GM19238 (cell line): ENCODE measurements around the gene DDAH2.
"Not testable (repeated sequence)": the region's sequence is repeated elsewhere in the genome, so short reads cannot be mapped to it uniquely, and the experiment has no call there.

Experiments
- DNase-seq: peaks from one replicate; pipeline ENCODE4 v3.0.0; 2011; ENCODE audit warnings: low spot score; ENCODE audit not compliant: insufficient read length

The DDAH2 gene

DNA sequence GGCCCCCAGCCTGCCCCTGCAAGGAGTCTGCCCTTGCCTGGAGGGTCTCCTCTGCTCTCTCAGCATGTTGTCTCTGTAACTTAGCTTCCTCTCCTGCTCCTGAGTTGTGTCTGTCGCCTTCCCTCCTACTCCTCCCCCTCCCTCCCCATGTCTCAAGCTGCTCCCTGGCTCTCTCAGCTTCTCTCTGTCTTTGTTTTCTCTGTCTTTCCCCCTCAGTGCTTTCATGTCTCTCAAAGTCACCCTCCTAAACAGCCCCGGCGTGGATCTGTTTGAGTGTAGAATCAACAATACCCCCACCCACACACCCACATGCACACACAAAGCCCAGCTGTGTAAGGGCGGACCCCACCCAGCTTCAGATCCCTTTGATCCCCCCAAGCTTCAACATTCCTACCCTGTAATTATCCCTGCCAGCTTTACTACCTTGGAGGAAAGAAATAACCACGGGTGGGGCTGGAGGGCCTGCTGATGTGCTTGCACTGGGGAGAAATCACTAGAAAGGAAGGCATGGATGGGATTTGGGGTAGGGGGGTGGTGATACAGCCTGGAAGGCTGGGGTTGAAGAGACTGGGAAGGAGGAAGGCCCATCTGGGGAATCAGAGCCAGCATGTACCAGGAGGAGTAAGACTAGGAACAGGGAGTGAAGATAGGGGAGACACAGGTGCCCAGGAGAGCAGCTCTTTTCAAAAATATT lies 15.0 kb downstream of the DDAH2 start:
- DNase-seq = no peak

DNA sequence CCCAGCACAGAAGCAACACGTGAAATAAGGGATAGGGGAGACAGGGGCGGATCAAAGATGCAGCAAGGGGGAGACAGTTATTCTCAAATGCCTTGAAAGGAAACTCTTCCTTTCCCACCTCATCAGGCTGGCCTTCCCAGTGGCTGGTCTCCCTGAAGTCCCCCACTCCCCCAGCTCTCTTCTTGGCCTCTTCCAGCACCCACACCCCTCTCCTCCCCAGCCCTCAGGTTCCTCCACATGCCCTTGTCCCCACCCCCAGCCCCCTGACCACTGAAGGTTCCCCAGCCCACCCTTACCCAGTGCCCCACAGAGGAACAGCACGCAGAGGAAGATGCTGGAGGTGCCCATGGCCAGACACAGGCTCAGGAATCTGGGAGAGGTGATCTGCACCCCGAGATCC lies 15.6 kb downstream of the DDAH2 start:
- no peak for DNase-seq

DNA sequence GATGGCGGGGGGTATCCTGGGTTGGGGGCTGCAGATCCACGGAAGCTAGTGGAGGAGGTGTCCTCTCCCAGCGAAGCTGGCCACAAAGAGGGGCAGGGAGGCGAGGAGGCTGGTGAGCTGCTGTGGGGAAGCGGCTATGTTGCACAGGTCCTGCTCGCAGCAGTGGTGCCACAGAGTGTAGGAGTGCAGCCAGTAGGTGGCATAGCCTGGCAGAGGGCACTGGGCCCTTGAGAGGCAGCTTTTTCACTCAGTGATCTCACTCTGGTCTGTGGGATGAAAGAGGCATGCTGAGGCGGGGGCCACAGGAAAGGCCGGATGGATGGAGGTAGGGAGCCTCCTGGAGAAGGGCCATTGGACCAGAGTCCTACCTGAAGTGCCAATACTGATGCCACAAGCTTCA lies 16.8 kb downstream of the DDAH2 start:
- no peak for DNase-seq

DNA sequence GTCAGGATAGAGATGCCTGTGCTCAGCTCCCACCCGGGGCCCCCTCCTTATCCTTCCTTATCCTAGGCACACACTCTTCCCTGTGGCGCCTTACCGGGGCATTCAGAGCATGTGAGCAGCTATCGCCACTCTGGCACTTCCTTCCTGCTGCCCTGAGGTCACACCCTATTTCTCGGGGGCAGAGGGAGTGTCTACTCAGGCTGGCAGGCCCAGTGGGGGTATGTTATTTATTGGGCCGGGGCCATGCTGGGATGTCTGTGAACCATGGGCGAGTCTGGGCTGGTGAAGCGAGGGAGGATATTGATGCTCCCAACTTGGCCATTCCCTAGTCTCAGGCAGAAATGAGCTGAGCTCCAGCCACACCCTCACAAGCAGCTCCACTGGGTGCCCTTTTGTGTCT lies 17.9 kb downstream of the DDAH2 start:
- DNase-seq = no peak

DNA sequence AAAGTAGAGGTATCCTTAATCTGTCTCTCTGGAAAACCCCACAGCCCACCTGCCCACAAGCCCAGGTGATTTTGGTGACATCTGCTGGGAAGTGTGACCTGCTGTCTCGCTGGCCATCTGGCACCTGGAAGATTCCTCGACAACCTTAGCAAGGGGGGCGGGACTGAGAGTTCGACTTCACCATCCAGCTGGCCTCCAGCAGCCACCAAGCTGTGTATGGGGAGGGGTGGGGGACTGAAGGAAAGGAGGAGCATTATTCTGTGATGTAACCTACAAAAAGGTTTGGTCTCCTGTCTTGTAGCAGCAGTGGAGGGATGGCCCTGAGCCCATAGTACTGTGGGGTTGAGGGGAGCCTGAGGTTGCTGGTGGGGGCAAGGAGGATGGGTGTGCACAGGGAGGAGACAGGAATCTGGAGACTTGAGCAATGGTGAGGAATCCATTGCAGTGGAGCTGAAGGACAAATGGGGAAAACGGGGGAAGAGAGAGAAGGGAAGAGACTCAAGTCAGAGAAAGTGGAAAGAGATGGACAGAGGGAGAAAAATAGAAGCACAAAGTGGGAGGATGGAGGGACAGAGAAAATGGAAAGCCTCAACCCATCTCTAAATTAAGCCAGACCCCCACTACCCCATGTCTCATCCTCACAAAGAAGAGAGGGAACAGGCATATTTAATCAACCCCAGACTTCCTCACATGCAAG lies 18.4 kb downstream of the DDAH2 start:
- DNase-seq = no peak

DNA sequence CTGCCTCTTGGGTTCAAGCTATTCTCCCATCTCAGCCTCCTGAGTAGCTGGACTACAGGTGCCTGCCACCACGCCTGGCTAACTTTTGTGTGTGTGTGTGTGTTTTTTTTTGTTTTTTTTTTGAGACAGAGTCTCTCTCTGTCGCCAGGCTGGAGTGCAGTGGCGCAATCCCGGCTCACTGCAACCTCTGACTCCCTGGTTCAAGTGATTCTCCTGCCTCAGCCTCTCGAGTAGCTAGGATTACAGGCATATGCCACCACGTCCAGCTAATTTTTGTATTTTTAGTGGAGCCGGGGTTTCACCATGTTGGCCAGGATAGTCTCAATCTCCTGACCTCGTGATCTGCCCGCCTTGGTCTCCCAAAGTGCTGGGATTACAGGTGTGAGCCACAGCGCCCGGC lies 19.9 kb downstream of the DDAH2 start:
- DNase-seq = not testable (repeated sequence)

DNA sequence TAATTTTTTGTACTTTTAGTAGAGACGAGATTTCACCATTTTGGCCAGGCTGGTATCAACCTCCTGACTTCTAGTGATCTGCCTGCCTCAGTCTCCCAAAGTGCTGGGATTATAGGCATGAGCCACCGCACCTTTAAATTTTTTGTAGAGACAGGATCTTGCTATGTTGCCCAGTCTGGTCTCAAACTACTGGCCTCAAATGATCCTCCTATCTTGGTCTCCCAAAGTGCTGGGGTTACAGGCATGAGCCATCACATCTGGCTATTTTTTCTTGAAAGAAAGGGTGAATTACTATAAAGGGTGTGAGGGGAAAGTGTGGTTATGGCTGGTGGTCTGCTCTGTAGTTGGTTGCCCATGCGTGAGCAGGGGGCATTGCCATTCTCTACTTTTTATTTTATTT lies 20.9 kb downstream of the DDAH2 start:
- no peak for DNase-seq

DNA sequence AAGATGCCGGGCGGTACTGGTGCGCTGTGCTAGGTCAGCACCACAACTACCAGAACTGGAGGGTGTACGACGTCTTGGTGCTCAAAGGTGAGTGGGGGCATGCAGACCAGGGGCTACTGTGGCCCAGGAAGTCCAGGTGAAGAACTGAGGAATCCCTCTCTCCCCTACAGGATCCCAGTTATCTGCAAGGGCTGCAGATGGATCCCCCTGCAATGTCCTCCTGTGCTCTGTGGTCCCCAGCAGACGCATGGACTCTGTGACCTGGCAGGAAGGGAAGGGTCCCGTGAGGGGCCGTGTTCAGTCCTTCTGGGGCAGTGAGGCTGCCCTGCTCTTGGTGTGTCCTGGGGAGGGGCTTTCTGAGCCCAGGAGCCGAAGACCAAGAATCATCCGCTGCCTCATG lies 21.4 kb downstream of the DDAH2 start:
- no peak for DNase-seq

DNA sequence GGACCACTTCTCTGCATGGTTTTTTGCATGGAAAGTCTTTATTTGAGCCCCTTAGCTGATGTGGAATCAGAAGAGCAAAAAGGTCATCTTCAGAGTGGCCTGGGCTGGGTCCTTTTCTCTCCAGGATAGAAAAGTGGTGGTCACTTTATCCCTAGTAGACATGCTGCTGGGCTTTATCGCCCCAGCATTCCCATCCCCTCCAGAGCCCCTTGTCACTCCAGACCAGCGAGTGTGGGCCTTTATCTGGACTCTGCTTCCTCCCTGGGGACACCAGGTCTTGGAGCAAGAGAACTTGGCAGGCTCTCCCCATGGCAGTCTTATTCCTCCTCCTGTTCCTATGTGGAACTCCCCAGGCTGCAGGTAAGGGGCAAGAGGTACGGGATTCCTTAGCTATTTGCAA lies 22.5 kb downstream of the DDAH2 start, which contains the start of gene LY6G6F:
TSS of gene LY6G6F (plus strand) at position 268 of the 400 bp plus-strand sequence. CDS start at position 309, 41 bp downstream.
- no peak for DNase-seq

DNA sequence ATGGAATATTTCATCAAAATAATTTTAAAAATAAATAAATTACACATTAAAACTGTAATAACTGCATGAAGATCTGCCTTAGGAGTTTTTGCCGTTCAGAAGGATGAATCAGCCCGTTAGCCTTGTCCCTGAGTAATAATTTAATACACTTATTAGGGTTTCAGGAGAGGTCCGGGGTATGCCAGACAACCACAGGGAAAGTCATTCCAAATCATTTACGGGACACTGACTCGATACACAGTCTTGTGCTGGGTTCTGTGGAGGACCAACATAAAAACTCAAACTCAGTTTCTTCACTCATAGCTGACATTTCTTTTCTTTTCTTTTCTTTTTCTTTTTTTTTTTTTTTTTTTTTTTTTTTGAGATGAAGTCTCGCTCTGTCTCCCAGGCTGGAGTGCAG lies 23.2 kb downstream of the DDAH2 start:
- DNase-seq = no peak

DNA sequence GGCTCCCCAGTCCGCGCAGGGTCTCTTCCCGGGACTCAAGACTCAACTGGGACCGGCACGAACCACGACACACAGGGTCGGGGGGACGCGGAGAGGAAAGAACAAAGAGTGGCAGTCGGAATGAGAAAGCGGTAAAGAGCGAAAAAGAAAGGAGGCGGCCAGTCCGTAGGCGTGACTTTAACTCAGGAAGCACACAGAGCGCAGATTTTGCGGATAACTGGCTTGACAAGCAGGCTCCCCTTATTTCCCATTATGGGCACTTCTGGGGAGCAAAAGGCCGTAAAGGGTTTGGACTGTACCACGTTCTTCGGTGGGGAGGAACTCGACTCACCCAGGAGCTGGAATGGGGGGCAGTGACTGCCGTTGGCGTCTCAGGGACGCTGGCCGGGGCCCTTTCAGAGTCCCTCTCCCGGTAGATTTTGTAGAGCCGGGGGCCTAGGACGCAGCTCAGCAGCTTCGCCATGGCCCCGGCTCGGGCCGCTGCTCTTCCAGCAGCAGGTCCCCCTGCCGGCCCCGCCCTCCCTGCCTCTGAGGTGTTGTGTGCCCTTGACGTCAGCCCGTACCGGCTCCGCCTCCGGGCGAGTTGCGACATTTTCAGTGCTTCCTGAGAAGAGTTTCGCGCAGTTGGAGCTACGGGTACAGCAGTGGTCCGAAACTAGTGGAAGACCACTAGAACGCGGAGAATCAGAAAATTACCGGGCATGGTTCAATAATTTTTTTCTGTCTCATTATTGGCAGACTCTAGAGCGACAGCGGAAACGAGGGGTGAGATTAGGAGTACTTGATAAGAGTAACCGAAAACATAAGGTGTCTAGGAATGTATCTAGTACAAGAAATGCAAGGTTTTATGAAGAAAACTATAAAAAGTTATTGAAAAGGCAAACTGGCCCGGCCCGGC lies 26.0 kb downstream of the DDAH2 start, which contains the start of gene ABHD16A:
TSS of gene ABHD16A (minus strand) at position 506 of the 898 bp plus-strand sequence. CDS start at position 463, 43 bp downstream.
- DNase-seq = peak; percentile 99

DNA sequence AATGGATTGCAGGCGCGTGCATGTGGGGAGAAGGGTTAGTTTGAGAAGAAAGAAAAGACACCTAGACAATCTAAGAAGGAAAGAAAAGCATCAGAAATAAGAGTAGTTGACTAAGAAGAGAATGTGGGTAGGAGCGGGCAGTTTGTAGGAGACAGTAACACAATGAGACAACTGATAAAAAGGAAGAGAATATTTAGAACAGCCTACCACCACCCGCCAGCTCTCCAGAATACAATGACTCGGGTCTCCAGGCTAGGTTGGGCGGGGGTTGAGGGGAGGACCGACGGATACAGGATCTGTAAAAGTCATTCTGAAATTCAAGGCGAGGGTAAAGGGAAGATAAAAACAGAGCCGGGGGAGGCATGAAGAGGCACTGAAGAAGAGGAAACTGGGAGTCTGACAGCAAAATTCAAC lies 26.7 kb downstream of the DDAH2 start:
- DNase-seq = peak; percentile 36

DNA sequence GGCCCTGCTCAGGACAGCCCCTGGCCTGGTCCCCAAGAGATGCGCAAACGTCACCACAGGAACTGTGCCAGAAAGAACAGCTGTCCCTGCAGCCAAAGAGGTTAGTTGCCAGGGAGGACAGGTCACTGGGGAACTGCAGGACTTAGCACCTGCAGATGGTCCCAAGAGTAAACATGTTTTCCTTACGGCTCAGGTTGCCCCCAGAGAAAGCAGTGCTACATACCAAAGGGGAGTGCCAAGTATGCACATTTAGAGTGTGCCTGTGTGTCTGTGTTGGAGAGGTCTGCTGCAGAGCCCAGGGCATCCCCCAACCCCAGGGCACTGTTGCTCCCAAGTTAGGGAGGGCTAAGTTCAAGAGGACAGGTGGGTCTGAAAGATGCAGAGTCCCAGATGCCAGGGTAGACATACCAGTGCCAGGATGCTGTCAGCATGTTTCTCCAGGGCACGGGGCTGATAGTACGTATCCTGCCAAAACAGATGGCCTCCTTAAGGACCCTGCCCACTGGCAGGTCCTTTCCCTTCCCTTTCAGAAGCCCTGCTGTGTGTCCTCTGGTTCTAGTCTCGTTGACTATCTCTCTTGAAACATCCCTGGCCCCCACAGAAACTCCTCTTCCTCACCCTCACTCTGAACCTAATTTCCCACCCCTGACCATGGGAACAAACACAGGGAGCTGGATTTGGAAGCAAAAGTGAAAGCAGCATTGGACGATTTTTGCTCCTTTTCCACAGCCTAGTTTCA lies 27.3 kb downstream of the DDAH2 start:
- no peak for DNase-seq

DNA sequence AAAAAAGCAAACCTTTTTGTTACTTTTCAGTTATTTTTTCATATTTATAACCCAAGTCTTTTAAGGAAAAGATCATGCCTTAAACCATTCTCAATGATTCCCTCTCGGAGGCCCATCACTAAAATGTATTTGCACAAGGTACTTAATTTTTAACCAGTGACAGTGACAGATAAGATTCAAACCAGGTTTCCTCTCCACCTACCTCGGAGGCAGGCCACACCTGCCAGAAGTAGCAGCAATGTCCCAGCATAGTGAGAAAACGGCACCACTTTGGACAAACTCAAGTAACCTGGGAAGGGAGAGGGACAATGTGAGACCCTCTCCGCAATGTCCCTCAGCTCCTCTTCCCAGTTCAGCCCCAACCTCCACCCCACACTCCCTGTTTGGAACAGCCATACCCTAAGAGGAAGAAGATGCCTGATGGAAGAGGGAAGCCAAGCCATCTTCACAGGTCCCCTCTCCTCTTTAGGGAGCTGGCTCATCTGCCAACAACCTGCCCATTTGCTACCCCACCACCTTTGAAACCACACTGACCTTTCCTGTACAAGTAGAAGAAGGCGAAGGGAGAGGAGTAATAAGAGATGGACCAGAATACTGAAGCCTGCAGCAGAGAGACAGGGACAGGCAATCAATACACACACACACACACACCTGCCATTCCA lies 28.2 kb downstream of the DDAH2 start:
- DNase-seq = no peak

DNA sequence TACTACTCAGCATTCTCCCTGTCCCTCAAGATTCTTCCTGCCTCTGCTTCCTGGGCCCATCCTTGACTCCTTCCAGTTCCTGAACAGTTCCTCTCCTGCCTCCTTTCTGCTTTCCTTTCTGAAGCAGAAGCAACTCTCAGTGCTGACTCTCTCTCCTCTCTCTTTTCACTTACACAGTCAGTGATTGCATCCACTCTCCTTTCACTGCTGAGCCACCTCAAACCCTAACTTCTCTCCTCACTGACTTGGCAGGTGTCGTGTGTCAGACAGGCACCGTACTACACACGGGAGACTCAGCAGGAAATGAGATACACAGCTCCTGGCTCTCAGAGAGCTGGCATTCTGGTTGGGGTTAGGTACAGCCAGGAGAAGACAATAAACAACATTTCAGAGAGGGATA lies 31.5 kb downstream of the DDAH2 start:
- DNase-seq = no peak

DNA sequence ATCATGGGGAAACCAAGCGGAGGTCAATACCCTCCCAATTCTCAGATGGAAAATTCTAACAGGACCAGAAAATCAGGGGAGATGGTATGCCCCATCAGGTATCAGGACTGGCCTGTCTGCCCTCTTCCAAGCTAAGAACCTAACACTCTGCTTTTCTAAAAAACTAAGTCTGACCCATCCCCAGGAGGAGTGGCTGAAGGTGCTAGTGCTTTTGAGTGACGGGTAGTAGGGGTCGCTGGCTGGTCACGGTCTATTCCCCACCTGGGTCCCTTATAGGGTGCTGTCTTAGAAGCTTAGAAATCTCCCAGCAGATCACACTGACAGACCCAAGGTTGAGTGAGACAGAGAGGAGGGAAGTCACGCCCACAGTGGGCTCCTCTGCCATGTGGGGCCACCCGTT lies 35.6 kb downstream of the DDAH2 start:
- no peak for DNase-seq

DNA sequence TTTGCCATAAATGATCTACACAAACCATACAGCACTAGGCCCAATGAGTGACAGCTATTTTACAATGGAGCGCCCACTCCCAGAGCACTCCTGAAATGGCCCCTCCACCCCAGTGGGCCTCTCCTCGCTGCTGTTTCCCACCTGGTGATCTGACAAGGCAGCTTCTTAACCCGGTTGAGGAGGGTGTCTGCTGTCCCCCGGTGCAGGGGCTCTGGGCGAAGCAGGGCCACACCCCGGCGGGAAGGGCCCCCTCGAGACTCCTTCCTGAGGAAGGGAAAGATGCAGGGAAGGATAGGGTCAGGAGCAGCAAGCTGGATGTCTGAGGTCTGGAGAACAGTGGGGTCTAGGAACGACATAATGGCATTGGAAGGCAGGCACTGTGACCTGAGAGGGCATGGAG lies 36.2 kb downstream of the DDAH2 start:
- no peak for DNase-seq

DNA sequence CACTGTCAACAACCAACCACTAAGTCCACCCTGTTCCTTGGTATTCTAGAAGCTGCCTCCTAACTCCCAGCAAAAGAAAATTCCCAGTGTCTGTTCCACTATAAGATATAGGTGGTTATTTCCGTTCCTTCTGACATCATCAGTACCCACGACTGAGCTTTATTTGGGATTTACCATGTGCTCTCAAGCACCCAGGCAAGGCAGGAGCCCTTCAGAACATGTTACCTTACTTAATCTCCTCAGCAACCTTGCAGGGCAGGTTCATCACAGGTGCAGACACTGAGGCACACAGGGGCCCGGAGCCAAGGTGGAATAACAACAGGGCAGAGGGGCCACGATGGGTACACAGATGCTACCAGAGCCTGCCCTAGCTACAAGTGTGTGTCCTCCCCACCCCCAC lies 36.7 kb downstream of the DDAH2 start:
- no peak for DNase-seq

DNA sequence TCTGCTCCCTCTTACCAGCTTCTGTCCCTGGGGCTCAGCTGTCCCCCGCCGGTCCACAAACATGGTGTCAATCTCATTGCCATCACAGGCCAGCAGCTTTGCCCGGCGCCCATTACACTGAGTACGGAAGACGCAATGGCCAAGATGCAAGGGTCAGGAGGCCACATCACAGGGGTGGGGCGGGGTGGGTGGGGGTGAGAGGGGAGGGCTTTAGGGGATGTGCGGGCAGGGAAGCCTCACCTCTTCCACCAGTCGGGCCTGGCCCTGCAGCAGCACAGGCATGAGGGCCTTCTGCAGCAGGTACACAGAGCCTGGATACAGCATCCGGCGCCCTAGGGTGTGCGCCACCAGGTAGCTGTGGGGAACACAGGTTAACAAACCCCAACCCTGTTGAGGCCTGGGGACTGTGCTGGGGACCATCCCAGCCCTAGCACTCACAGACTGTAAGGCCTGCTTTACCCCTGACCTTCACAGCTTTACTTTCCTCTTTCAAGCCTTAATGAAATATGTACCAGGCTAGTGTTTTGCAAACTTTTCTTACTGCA lies 37.5 kb downstream of the DDAH2 start:
- DNase-seq = no peak

DNA sequence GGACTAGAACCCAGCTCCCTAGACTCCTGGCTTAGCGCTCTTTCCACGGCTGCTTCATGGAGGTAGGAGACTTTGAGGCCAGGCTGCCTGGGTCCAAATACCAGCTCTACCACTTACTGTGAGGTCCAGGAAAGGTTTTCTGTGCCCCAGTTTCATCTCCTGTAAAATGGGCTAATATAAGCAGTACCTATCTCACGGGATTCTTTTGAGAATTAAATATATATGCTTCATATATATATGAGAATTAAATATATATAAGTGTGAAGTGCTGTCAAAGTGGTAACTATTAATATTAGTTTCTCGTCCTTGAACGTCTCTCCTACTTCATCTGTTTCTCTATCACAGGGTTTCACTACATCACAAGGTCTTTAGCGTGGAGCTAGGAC lies 38.0 kb downstream of the DDAH2 start:
- DNase-seq = no peak
